Medulla oblongata (tissue), 1 donor: ENCODE data around the gene COL17A1.

Experiments
- DNase-seq: peaks from one replicate; pipeline ENCODE4 v3.0.0-alpha.2; 2015; ENCODE audit errors: extremely low spot score

COL17A1 gene

GRCh38 chr10:104053201-104053600 is 32.5 kb downstream of the COL17A1 start:
- DNase-seq = no peak

- no peak for DNase-seq
These were observed 33.2 kb downstream of the COL17A1 start for GRCh38 chr10:104052431-104052830.

GRCh38 chr10:104049504-104050250 is 36.0 kb downstream of the COL17A1 start:
- DNase-seq = no peak

GRCh38 chr10:104046651-104047050 is 39.0 kb downstream of the COL17A1 start:
- no peak for DNase-seq

- peak; percentile 87 for DNase-seq
These were observed 40.3 kb downstream of the COL17A1 start for GRCh38 chr10:104045151-104046089.

GRCh38 chr10:104043854-104044253 is 41.8 kb downstream of the COL17A1 start:
- DNase-seq = no peak

- no peak for DNase-seq
These were observed 42.4 kb downstream of the COL17A1 start for GRCh38 chr10:104043185-104043830.

- no peak for DNase-seq
These were observed 43.7 kb downstream of the COL17A1 start for GRCh38 chr10:104041891-104042535.

GRCh38 chr10:104040862-104041789 is 44.6 kb downstream of the COL17A1 start:
- DNase-seq = no peak

- no peak for DNase-seq
These were observed 45.3 kb downstream of the COL17A1 start for GRCh38 chr10:104040382-104040781.

GRCh38 chr10:104038958-104039752 is 46.5 kb downstream of the COL17A1 start:
- no peak for DNase-seq

GRCh38 chr10:104038537-104038936 is 47.1 kb downstream of the COL17A1 start:
- no peak for DNase-seq

- DNase-seq = no peak
These were observed 48.3 kb downstream of the COL17A1 start for GRCh38 chr10:104037261-104037951.

- DNase-seq = no peak
These were observed 49.0 kb downstream of the COL17A1 start for GRCh38 chr10:104036518-104037260.

GRCh38 chr10:104036069-104036384 is 49.7 kb downstream of the COL17A1 start:
- no peak for DNase-seq

GRCh38 chr10:104035194-104036068 is 50.2 kb downstream of the COL17A1 start:
- no peak for DNase-seq

- no peak for DNase-seq
These were observed 51.1 kb downstream of the COL17A1 start for GRCh38 chr10:104034401-104035193.
